ENCODE measurements around the gene GDF2.

GRCh38 chr10:47347303-47347675 is 25.0 kb downstream of the GDF2 start:
- TF ChIP-seq CTCF (IDR thresholded peaks at IDR 0.05; ENCODE audit: poor library complexity) (no peak), EZH2 (IDR thresholded peaks at IDR 0.05; ENCODE audit: borderline replicate concordance) (no peak)
